ENCODE measurements around the gene GSX2.
"Not testable (repeated sequence)": the region's sequence is repeated elsewhere in the genome, so short reads cannot be mapped to it uniquely, and the experiment has no call there.

The GSX2 gene

GRCh38 chr4:54099748-54100574 lies at the start of gene GSX2:
GSX2 (plus strand) TSS chr4:54100163; CDS start chr4:54100345, 182 bp downstream.
- DNase-seq, result no peak

- peak; percentile 41 for DNase-seq
Observed at GRCh38 chr4:54050214-54050904, 49.6 kb upstream of the GSX2 start.

GRCh38 chr4:54053322-54053721 lies 46.6 kb upstream of the GSX2 start:
- not testable (repeated sequence) for DNase-seq

GRCh38 chr4:54054501-54054900 lies 45.5 kb upstream of the GSX2 start:
- no peak for DNase-seq

- DNase-seq, result no peak
Observed at GRCh38 chr4:54055494-54055893, 44.5 kb upstream of the GSX2 start.

GRCh38 chr4:54056360-54056759 lies 43.6 kb upstream of the GSX2 start:
- DNase-seq, result no peak

- DNase-seq, result no peak
Observed at GRCh38 chr4:54058171-54058570, 41.8 kb upstream of the GSX2 start.

GRCh38 chr4:54060116-54060515 lies 39.8 kb upstream of the GSX2 start:
- no peak for DNase-seq

GRCh38 chr4:54061067-54061466 lies 38.9 kb upstream of the GSX2 start:
- no peak for DNase-seq

- no peak for DNase-seq
Observed at GRCh38 chr4:54061873-54062272, 38.1 kb upstream of the GSX2 start.

GRCh38 chr4:54062392-54062791 lies 37.6 kb upstream of the GSX2 start:
- DNase-seq, result no peak

GRCh38 chr4:54063229-54063628 lies 36.7 kb upstream of the GSX2 start:
- peak; percentile 47 for DNase-seq

- DNase-seq, result no peak
Observed at GRCh38 chr4:54063737-54064316, 36.1 kb upstream of the GSX2 start.

- DNase-seq, result peak; percentile 85
Observed at GRCh38 chr4:54064317-54065111, 35.4 kb upstream of the GSX2 start, which contains the start of gene CHIC2. CHIC2 (minus strand) TSS chr4:54064605; CDS start chr4:54064300, 305 bp downstream.

GRCh38 chr4:54065282-54066087 lies 34.5 kb upstream of the GSX2 start:
- no peak for DNase-seq

GRCh38 chr4:54066088-54066415 lies 33.9 kb upstream of the GSX2 start:
- DNase-seq, result no peak

- no peak for DNase-seq
Observed at GRCh38 chr4:54066718-54067129, 33.2 kb upstream of the GSX2 start.

GRCh38 chr4:54067166-54067565 lies 32.8 kb upstream of the GSX2 start:
- DNase-seq, result peak; percentile 60

- DNase-seq, result peak; percentile 62
Observed at GRCh38 chr4:54073271-54073880, 26.6 kb upstream of the GSX2 start.

GRCh38 chr4:54074381-54074780 lies 25.6 kb upstream of the GSX2 start:
- no peak for DNase-seq

GRCh38 chr4:54076673-54077072 lies 23.3 kb upstream of the GSX2 start:
- DNase-seq, result peak; percentile 27

- DNase-seq, result peak; percentile 40
Observed at GRCh38 chr4:54077812-54078211, 22.2 kb upstream of the GSX2 start.

Measured in HCEC 1CT (cell line).